GM21515 (cell line): ENCODE measurements around the gene MARCHF2.

Experiments
- ATAC-seq: cut with Tn5 transposase; IDR thresholded peaks from one replicate; pipeline ENCODE4 v1.9.1; 2021; ENCODE audit not compliant: unreplicated experiment

MARCHF2 gene

GRCh38 chr19:8473648-8474476 lies 60.8 kb downstream of the MARCHF2 start:
- no peak for ATAC-seq

GRCh38 chr19:8475005-8475404 lies 61.9 kb downstream of the MARCHF2 start:
- no peak for ATAC-seq

DNA sequence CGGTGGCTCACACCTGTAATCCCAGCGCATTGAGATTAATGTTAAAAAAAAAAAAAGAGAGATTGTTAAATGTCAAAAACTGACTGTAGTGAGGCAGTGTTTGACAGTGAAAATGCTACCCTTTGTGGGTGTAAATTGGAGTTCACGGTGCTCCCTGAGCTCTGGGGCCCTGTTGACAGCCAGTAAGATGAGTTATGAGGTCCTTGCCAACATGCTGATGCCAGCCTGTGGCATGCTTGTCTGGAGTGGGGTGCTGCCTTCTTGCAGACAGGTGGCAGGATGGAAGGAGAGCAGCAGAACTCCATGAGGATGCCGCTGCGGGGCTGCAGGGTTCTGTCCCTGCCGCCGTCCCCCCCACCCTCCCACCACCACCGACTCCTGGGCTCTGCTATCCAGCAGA lies 63.4 kb downstream of the MARCHF2 start:
- no peak for ATAC-seq

DNA sequence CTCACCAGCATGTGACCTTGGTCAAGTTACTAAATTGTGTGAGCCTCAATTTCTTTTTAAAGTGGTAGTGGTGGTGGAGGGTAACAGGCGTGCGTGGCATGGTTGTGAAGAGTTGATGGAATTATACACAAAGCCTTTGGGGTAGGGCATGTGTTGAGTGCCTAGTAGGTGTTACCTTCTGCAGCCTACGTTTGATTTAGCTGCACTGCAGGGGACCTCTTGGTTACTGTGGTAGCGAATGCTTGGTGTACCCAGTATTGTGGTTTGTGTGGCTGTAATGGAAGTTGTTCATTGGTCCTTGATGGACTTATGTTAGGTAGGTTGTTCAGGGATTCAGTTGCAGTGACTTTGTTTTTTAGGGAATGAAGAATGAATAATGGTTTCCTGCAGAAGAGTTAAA lies 64.8 kb downstream of the MARCHF2 start:
- ATAC-seq, result no peak

GRCh38 chr19:8478598-8478997 lies 65.5 kb downstream of the MARCHF2 start:
- no peak for ATAC-seq

GRCh38 chr19:8481201-8481600 lies 68.1 kb downstream of the MARCHF2 start:
- ATAC-seq, result no peak

- ATAC-seq, result no peak
Observed at GRCh38 chr19:8481616-8482015, 68.5 kb downstream of the MARCHF2 start.

GRCh38 chr19:8482696-8483095 lies 69.6 kb downstream of the MARCHF2 start:
- no peak for ATAC-seq

DNA sequence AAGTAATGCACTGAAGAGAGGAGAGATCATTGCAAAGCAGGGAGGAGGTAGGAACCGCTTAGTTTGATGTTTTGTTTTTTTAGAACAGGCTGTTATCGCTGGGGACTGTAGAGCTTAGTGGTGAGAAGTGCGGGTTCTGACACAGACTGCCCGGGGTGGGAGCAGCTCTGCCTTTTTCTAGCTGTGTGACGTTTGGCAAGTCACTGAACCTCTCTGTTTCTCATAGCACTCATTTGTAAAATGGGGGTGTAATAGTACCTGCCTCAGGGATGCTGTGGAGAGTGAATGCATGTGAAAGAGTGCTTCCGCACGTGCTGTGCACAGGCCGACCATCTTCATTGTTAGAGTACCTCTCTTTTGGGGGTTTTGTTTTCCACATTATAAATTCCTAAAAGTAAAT lies 70.1 kb downstream of the MARCHF2 start:
- ATAC-seq, result no peak

GRCh38 chr19:8484331-8484894 lies 71.3 kb downstream of the MARCHF2 start:
- ATAC-seq, result no peak

GRCh38 chr19:8485561-8486371 lies 72.7 kb downstream of the MARCHF2 start:
- no peak for ATAC-seq

DNA sequence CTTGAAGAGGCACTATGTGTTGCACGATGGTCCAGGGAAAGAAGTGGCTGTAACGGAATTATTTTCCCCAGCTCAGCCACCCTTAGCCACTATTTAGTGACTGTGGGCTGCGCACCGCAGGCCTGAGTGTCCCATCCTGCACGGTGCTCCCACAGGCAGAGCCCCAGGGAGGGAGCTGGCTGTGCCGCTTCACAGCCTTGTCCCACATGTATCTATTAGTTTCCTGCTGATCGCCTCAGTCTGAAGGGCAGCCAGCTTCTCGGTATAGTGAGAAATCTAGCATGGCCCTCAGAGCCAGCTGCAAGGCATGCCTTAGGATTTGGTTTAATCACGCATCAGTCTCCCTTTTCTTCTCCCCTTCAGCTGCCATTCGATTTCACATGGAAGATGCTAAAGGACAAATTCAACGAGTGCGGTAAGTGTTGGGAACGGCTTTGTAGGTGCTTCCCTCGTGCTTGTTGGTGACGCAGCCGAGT lies 73.6 kb downstream of the MARCHF2 start:
- ATAC-seq, result no peak

GRCh38 chr19:8487137-8487851 lies 74.2 kb downstream of the MARCHF2 start:
- no peak for ATAC-seq

GRCh38 chr19:8488365-8488764 lies 75.3 kb downstream of the MARCHF2 start:
- no peak for ATAC-seq
